ENCODE results near the gene PCDHGA2.

DNA sequence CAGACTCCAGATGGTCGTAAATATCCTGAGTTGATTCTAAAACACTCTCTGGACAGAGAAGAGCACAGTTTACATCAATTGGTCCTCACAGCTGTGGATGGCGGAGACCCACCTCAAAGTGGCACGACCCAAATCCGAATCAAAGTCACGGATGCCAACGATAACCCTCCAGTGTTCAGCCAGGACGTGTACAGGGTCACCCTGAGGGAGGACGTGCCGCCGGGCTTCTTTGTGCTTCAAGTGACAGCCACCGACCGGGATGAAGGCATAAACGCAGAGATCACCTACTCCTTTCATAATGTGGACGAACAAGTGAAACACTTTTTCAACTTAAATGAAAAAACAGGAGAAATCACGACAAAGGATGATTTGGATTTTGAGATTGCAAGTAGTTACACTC lies 22.1 kb downstream of the PCDHGA2 start:
- TF ChIP-seq POLR2A (IDR thresholded peaks at IDR 0.05): no peak
- TF ChIP-seq, protein P1, sequence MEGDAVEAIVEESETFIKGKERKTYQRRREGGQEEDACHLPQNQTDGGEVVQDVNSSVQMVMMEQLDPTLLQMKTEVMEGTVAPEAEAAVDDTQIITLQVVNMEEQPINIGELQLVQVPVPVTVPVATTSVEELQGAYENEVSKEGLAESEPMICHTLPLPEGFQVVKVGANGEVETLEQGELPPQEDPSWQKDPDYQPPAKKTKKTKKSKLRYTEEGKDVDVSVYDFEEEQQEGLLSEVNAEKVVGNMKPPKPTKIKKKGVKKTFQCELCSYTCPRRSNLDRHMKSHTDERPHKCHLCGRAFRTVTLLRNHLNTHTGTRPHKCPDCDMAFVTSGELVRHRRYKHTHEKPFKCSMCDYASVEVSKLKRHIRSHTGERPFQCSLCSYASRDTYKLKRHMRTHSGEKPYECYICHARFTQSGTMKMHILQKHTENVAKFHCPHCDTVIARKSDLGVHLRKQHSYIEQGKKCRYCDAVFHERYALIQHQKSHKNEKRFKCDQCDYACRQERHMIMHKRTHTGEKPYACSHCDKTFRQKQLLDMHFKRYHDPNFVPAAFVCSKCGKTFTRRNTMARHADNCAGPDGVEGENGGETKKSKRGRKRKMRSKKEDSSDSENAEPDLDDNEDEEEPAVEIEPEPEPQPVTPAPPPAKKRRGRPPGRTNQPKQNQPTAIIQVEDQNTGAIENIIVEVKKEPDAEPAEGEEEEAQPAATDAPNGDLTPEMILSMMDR (IDR thresholded peaks at IDR 0.05): no peak

Measured in uterus (tissue), 2 donors.